ENCODE results near the gene OVCA2. TPM values are rescaled to one million over a fixed set of nuclear protein-coding genes. Genes with fewer than 3 reads are reported as not detected.

The OVCA2 gene
- total RNA-seq, 4 donors from 2014 or later: 7.9 to 27.4 (median 19.8) TPM

DNA sequence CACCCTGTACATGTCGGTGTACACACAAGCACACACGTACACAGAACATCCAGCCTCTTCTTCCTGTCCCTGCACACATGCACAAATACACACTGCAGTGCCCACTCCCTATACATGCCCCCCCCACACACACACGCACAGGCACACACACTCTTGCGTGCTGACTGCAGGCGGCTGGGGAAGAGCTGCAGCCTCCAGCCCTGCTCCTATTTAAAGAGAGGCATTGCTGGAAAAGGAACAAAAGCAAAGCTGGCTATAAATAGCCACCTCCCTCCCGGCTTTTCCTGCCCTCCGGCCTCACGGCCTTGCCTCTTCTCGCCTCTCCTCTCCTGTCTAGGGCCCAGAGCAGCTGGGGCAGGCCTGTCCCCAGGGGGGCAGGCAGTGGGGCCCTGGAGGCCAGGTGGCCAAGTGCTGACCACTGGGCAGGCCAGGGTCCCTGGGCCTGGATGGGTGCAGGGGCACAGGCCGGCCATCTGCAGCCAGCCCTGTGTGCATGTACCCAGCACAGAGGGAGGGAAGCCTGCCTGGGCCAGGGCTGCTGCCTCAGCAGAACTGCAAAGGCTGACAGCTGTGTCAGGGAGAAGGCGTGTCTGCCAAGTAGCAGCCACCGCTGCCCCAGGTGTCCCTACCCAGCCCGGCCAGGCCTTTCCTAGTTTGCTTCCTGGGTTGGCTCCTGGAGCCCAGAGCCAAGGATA is 42.1 kb upstream of the OVCA2 start:
- Histone ChIP-seq H3K27me3 (no peaks in the 10 kb centered on the region), H3K4me3 (no peak overlapping the region), H3K4me1 (peaks cover 0 to 15% of the 10 kb centered on the region in 2 donors), H3K36me3 (no peaks in the 10 kb centered on the region), H3K27ac (peak overlapping the region; percentile 62 to 82), H3K9me3 (no peaks in the 10 kb centered on the region)
- intact Hi-C loops (cut with DNase I; ENCODE audit: low total_unique reads): no loop called here
- TF ChIP-seq POLR2A (IDR thresholded peaks at IDR 0.05): no peak
- TF ChIP-seq, protein P1, sequence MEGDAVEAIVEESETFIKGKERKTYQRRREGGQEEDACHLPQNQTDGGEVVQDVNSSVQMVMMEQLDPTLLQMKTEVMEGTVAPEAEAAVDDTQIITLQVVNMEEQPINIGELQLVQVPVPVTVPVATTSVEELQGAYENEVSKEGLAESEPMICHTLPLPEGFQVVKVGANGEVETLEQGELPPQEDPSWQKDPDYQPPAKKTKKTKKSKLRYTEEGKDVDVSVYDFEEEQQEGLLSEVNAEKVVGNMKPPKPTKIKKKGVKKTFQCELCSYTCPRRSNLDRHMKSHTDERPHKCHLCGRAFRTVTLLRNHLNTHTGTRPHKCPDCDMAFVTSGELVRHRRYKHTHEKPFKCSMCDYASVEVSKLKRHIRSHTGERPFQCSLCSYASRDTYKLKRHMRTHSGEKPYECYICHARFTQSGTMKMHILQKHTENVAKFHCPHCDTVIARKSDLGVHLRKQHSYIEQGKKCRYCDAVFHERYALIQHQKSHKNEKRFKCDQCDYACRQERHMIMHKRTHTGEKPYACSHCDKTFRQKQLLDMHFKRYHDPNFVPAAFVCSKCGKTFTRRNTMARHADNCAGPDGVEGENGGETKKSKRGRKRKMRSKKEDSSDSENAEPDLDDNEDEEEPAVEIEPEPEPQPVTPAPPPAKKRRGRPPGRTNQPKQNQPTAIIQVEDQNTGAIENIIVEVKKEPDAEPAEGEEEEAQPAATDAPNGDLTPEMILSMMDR (IDR thresholded peaks at IDR 0.05): no peak
- no peak for DNase-seq

DNA sequence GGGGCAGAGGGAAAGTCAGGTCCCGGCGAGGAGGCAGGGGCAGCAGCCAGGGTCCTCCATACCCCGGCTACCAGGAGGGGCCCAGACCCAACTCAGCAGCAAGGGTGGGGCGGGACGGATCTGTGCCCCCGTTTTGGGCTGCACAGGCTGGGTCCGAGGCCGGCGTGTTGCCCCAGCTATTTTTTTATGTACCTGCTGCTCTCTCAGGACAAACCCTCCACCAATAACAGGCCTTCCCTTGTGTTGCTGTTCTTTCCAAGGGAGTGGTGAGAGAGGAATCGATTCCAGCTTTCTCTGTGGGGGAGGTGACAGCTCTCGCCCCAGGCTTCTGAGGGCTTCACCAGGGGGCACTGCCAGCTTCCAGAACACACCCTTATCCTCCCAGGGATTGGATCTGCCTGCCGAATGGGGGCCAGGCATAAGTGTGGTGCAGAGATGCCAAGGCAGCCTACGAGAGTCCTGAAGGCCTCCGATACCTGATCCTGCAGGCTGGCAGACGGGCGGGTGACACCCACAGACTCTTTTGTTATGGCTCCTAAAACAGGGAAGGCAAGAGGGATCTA is 39.0 kb upstream of the OVCA2 start:
- peaks cover 0 to 15% of the 10 kb centered on the region in 2 donors for H3K4me1 ChIP-seq
- intact Hi-C loops (cut with DNase I; ENCODE audit: low total_unique reads): no loop called here
- H3K27ac ChIP-seq: no peak overlapping the region
- H3K27me3 ChIP-seq: no peaks in the 10 kb centered on the region
- no peak for DNase-seq
- no peaks in the 10 kb centered on the region for H3K9me3 ChIP-seq
- no peak for TF ChIP-seq POLR2A (IDR thresholded peaks at IDR 0.05)
- TF ChIP-seq, protein P1 (IDR thresholded peaks at IDR 0.05): no peak
- no peak overlapping the region for H3K4me3 ChIP-seq
- H3K36me3 ChIP-seq: no peaks in the 10 kb centered on the region

DNA sequence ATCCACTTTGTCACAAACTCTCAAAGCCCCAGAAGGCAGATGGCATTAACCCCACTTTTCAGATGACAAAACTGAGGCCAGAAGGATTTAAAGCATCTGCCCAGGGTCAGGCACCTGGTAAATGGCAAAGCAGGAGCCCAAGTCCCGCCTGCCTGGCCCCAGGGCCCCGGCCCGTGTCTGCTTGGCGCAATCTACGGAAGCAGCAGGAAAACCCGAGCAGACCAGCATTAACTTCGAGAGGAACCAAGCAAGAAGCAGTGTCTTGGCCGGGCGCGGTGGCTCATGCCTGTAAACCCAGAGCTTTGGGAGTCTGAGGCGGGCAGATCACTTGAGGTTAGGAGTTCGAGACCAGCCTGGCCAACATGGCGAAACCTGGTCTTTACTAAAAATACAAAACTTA is 38.3 kb upstream of the OVCA2 start:
- TF ChIP-seq, protein P1 (IDR thresholded peaks at IDR 0.05): no peak
- TF ChIP-seq POLR2A (IDR thresholded peaks at IDR 0.05): no peak
- H3K27ac ChIP-seq: no peak overlapping the region
- peaks cover 0 to 11% of the 10 kb centered on the region in 2 donors for H3K4me1 ChIP-seq
- DNase-seq: no peak
- intact Hi-C loops (cut with DNase I; ENCODE audit: low total_unique reads): no loop called here
- no peaks in the 10 kb centered on the region for H3K9me3 ChIP-seq
- H3K27me3 ChIP-seq: no peaks in the 10 kb centered on the region
- no peaks in the 10 kb centered on the region for H3K36me3 ChIP-seq
- no peak overlapping the region for H3K4me3 ChIP-seq

DNA sequence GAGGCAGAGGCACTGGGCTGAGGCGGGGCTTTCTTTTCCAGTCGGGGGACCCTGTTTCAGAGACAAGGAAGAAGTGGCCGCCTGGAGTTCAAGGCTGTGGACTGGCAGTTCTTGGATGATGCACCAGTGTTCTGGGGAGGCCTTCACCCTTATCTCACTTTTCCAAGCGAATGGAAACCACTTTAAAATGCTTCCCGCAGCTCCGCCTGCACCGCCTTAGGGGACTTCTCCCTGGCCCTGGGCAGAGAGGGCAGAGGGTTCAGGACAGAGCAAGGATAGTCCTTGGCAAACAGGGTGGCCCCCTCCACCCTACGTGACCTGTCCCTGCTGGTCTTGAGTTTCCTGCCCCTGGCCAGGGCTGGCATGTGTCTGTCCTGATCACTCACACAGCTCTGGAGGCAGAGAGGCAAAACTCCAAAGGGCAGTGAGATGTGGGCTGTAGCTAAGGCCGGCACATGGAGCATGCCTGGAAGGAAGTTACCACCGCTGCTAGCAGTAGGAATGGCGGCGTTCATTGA is 37.3 kb upstream of the OVCA2 start:
- intact Hi-C loops (cut with DNase I; ENCODE audit: low total_unique reads): no loop called here
- Histone ChIP-seq H3K4me3 (no peak overlapping the region), H3K9me3 (no peaks in the 10 kb centered on the region), H3K4me1 (peaks cover 0 to 5% of the 10 kb centered on the region in 2 donors), H3K27me3 (no peaks in the 10 kb centered on the region), H3K27ac (no peak overlapping the region), H3K36me3 (no peaks in the 10 kb centered on the region)
- no peak for DNase-seq
- no peak for TF ChIP-seq POLR2A (IDR thresholded peaks at IDR 0.05)
- TF ChIP-seq, protein P1 (IDR thresholded peaks at IDR 0.05): no peak
